Measurements from ENCODE around the gene ALDH7A1. TPM values are rescaled to one million over a fixed set of nuclear protein-coding genes. Genes with fewer than 3 reads are reported as not detected.

ALDH7A1 gene
- polyA plus RNA-seq, 3 donors from 2014 or later = 1.3 to 1.4 TPM; not detected in 1

Other genes with a start within 250 kb of the ALDH7A1 start
- 10 to 100 TPM in 1 of 3 donors, 1 to 10 TPM in 2; 1.4 to 10.3 (median 4.4) TPM for gene GRAMD2B, start 171.8 kb downstream of the ALDH7A1 start, polyA plus RNA-seq
- 100 to 1,000 TPM in 1 of 3 donors, 10 to 100 TPM in 2; 49.3 to 109 (median 70.5) TPM for gene PHAX, start 5.7 kb upstream of the ALDH7A1 start, polyA plus RNA-seq
- gene LMNB1, start 181.9 kb upstream of the ALDH7A1 start, polyA plus RNA-seq = 10 to 100 TPM in 2 of 3 donors, 1 to 10 TPM in 1; 8.7 to 15.8 (median 10.6) TPM

All from immature natural killer cell (primary cell).